Frontal cortex (tissue), 4 donors: Measurements from ENCODE around the gene TCF7. TPM values are rescaled to one million over a fixed set of nuclear protein-coding genes. Genes with fewer than 3 reads are reported as not detected.
"Not testable (repeated sequence)": the region's sequence is repeated elsewhere in the genome, so short reads cannot be mapped to it uniquely, and the experiment has no call there.

Experiments used
- DNase-seq, 2 donors: peaks; one replicate each; pipeline ENCODE4 v3.0.0; 2012; ENCODE audit warnings: low spot score in 2 of 2
- FAIRE-seq: peaks from 2 replicates; lab custom pipeline; 2012; peaks lifted over from hg19 to GRCh38; lab: Jason Lieb, UNC
- total RNA-seq: library from RNA; depleted of rRNA; stranded (reverse); fragments of >200 nt; gene quantifications from one replicate; pipeline ENCODE4 v1.2.3, GENCODE V29; 2014
- donor health status: control.
- donor health status: control.
- donor health status: control.

TCF7 gene
- total RNA-seq, 1 donor from 2014 or later: 0.41 TPM

- DNase-seq (no peak), FAIRE-seq (no peak)
Observed at GRCh38 chr5:134141331-134142050, 27.0 kb downstream of the TCF7 start.

DNA sequence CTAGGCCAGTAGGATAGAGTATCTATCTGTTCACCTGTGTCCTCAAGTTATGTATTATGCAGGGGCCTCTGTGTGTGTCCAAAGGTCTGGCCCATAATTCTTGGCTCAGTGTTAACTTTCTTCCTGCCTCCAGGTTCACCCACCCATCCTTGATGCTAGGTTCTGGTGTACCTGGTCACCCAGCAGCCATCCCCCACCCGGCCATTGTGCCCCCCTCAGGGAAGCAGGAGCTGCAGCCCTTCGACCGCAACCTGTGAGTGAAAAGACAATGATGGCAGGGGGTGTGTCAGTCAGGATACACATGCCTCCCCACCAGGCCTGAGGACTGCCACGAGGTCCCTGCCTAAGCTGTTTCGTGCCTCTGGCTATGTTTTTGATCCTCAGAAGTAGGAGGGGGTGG is 27.6 kb downstream of the TCF7 start:
- no peak for FAIRE-seq
- DNase-seq: no peak

DNA sequence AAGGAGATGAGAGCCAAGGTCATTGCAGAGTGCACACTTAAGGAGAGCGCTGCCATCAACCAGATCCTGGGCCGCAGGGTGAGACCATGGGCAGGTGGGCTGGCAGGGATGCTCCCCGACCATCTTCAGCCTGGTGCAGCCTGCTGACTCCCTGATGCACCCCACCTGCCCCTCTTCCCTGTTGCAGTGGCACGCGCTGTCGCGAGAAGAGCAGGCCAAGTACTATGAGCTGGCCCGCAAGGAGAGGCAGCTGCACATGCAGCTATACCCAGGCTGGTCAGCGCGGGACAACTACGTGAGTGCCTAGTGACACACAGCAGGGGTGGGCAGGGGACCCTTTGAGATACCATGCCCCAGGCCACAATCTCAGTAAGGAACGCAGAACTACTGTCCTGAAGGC is 28.3 kb downstream of the TCF7 start:
- no peak for FAIRE-seq
- no peak for DNase-seq

- no peak for DNase-seq
- no peak for FAIRE-seq
Observed at GRCh38 chr5:134143431-134143830, 28.9 kb downstream of the TCF7 start.

- FAIRE-seq: no peak
Observed at GRCh38 chr5:134143944-134144941, 29.8 kb downstream of the TCF7 start.

GRCh38 chr5:134145041-134145757 is 30.7 kb downstream of the TCF7 start:
- FAIRE-seq (no peak), DNase-seq (no peak)

More at GRCh38 chr5:134143944-134144941, 29.8 kb downstream of the TCF7 start:
- no peak for DNase-seq

DNA sequence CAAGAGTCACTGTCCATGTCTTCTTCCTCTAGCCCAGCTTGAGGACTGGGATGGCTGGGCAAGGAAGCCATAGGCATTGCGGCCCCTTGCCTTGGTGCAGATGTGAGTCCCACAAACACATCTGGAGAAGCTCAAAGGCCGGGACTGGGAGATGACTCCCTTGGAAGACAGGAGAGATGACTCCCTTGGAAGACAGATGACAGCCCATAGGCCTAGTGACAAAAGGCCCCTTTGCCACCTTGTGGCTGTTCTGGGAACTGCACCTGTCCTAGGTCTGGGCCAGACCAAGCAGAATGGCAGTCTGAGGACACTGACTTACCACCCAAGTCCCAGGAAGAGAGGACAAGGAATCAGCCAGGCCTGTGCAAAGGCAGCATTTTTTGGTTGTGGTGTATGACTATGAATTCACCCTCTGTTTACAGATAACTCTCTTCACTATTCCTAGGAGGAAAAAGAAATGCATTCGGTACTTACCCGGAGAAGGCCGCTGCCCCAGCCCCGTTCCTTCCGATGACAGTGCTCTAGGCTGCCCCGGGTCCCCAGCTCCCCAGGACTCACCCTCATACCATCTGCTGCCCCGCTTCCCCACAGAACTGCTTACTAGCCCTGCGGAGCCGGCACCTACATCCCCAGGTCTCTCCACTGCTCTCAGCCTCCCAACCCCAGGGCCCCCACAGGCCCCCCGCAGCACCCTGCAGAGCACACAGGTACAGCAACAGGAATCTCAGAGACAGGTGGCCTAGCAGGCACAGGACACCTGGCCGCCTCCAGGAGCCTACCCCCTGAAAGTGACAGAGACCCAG is 31.5 kb downstream of the TCF7 start:
- FAIRE-seq: no peak

GRCh38 chr5:134146651-134147518 is 32.4 kb downstream of the TCF7 start:
- DNase-seq: no peak
- FAIRE-seq: no peak

More for the DNA sequence above, 31.5 kb downstream of the TCF7 start:
- peak in 1 of 2 donors; percentile 64 for DNase-seq

DNA sequence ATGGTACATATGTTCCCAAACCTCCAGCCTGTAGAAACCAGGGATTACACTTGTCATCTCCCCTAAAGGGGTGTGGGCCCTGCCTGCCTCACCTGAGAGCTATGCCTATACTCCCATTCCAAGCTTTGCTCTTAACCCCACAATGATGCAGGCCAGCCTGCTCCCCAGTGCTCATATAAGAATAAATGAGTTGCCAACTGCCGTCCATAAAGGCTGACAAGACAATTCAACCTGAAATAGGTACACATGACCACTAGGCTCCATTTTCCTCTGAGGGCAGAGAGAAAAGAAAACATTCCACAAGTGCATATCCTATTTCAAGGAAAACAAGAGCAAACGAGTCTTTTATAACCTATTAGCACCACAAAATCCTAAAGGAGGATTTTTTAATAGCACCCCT is 33.8 kb downstream of the TCF7 start:
- DNase-seq (no peak), FAIRE-seq (no peak)

GRCh38 chr5:134148986-134149539 is 34.6 kb downstream of the TCF7 start:
- no peak for FAIRE-seq
- DNase-seq: no peak

GRCh38 chr5:134149571-134150303 is 35.3 kb downstream of the TCF7 start:
- FAIRE-seq (no peak), DNase-seq (no peak)

GRCh38 chr5:134151723-134152122 is 37.2 kb downstream of the TCF7 start:
- DNase-seq: no peak
- no peak for FAIRE-seq

- FAIRE-seq: not testable (repeated sequence)
Observed at GRCh38 chr5:134152173-134152832, 37.8 kb downstream of the TCF7 start.

DNA sequence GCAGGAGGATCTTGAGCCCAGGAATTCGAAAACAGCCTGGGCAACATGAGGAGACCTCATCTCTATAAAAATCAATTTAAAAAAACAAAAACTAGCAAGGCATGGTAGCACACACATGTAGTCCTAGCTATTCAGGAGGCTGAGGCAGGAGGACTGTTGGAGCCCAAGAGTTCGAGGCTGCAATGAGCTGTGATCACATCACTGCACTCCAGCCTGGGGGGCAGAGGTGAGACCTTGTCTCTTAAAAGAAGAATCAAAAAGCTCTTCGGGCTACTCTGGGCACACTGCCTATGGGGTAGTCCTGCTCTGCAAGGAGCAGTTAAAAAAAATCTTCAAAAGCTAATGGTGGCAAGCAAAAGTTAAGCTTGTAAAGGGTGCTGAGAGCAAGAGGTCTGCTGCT is 38.8 kb downstream of the TCF7 start:
- DNase-seq (no peak), FAIRE-seq (no peak)

More at GRCh38 chr5:134152173-134152832, 37.8 kb downstream of the TCF7 start:
- not testable (repeated sequence) for DNase-seq

- no peak for FAIRE-seq
Observed at GRCh38 chr5:134153657-134154056, 39.2 kb downstream of the TCF7 start.

GRCh38 chr5:134161513-134162395 is 47.3 kb downstream of the TCF7 start:
- DNase-seq: no peak
- no peak for FAIRE-seq

More at GRCh38 chr5:134153657-134154056, 39.2 kb downstream of the TCF7 start:
- no peak for DNase-seq
